Epidermal melanocyte (primary cell): Measurements from ENCODE around the gene RPTOR.
A peak's percentile ranks its signal among the peaks of the same experiment; 100 is the strongest.

ENCODE experiments used
- DNase-seq: peaks from one replicate; pipeline ENCODE4 v3.0.0; 2011; ENCODE audit warnings: low spot score; ENCODE audit not compliant: insufficient read length

The RPTOR gene

DNA sequence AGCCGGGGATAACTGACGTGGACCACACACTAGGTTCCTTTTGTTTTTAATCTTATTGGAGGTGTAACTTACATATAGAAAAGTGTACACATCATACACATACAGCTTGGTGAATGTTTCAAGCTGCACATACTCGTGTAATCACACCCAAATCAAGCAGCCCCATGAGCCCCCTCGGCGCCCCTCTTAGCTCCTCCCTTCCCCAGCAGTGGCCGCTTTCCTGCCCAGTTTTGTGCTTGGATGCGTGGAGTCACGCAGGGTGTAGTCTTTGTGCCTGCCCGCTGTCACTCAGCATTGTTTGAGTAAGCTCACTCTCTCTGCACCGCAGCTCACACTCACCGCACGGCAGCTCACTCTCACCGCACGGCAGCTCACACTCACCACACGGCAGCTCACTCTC, 295.3 kb downstream of the RPTOR start:
- no peak for DNase-seq

DNA sequence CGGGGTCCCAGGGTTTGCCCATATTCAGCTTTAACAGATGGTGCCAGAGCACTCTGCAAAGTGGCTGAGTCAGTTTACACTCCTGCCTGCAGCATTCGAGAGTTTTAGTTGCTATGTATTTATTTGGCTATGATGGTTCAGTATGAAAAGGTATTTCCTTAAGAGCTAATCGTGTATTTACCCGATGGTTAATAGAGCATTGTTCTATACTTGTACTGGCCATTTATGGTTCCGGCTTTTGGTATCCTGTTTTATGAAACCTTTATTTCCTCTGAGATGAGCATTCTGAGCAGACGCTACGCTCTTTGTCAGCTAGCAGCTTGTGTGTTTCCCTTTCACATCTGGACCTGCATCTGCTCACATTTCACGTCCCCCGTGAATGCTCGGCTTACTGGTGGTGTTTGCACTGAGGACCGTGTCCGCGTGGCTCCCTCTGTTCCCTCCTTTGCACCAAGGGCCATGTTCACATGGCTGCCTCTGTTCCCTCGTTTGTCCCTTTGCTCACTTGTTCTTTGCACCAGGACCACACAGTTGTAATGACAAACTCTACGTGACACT, 297.9 kb downstream of the RPTOR start:
- DNase-seq = no peak

DNA sequence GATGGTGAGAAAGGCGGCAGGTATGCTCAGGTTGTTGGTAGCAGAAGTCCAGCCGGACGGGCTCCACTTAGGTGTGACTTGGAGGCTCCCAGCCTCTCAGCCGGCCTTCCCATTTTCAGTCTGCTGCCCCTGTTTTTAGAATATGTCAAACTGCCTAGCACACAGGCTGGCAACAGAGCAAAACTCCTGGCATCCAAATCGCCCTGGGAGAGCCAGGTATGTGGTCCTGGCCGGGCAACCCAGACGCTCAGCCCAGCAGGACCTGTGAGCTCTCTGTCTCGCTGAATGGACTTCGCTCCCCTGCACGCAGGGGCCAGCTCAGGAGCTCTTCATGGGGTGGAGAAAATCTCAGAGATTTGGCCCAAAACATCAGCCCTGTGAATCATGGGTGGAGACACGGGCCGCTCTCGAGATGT, 299.1 kb downstream of the RPTOR start:
- no peak for DNase-seq

DNA sequence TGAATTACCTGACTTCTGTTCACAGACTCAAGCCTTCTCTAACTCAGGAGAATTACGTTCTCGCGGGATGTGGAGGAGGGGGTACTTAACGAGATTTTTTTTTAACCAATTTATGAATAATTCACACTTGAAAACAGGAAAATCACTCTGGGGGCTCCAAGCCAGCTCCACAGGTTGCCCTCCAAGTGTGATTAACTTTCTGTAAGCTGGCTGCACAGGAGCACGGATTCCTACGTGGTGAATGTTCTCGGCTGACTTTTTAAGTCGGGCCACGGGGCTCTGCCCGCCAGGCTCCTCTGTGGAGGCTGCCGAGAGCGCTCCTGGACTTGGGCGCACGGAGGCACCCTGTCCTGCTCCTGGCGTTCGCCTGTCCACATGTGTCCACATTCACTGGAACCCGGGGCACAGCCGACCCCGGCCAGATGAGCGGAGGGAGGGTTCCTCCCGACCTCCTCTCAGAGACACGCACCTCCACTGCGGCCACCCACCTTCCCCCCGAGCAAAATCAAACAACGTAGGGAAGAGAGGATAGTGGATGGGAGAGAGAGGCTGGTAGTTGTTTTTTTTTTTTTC, 299.9 kb downstream of the RPTOR start:
- DNase-seq = no peak

DNA sequence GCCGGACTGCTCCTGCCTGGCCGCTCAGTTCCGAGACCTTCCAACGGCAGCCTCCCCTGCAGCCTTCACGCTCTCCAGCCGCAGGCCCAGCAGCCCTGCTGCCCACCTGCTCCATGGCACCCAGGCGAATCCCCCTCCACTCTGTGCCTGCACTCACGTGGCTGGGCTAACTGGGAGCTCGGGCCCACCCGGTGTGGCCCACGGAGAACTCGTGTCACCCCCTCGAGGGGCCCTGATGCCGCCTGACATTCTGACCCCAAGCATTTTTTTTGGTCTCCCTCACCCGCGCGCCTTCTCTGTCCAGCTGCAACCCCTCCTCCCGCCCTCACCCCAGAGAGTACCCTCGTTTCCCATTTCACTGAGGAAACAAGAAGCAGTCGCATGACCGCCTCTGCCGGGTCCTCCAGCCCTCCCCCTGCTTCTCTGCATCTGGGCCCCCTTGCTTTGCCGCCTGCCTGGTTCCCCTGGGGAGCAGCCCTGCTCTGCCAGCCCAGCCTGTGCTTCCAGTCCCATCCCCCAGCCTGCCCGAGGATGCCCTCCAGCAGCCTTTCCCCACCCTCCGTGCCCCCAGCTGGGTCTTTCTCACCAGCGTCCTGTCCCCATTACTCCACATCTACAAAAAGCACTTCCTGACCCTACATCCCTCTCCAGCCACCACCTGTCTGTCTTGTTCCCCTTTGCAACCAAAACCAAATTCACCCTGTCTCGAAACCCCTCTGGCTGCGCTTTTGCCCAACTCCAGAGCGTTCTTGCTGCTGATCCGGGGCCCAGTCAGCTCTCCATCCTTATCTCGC, 300.6 kb downstream of the RPTOR start:
- DNase-seq = no peak

DNA sequence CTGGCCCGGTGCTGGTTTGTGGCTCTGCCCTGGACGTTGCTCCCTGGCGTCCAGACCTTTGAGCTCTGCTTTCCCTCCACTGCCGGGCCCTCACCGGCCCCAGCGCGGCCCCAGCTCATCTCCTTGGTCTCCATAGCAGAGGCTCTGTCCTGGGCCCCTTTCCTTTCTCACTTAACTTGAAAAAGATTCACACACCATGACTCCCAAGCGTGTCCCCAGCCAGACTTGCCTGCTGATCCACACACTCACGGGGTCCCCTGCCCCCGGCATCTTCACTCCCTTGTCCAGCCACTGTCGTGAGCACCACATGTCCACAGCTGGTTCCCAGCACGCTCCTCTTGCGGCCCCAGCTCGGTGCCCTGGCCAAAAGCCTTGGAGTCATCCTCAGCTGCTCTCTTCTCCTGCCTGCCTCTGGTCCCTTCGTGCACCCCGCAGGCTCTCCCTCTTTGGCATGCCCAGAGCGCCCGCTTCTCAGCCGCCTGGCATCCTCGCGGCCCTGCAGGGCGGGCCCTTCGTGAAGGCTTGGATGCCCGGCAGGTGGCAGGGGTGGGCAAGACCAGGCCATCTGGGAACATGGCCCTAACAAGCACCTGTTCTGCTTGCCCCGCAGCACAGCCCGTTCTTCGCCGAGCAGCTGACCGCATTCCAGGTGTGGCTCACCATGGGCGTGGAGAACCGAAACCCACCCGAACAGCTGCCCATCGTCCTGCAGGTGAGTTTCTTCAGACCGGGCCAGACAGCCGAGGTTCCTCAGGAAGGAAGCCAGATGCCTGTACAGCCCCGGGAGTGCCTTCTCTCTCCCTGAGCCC, 301.4 kb downstream of the RPTOR start:
- no peak for DNase-seq

DNA sequence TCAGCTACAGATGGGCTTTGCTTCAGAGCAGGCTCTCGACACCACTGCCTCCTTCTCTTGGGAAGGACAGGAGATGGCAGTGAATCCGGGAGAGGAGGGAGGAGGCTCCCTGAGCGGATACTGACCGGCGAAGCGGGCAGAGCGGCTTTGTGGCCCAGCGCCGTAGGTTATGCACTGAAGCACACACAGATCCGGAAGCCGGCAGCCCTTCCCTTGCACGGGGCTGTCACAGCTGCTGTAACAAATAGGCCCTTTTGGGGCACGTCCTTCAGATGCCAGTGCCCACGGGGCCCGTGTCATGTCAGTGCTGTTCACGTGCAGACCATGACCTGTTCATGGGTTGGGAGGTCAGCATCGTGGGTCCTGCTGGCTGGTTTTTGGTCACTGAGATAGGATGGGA, 302.3 kb downstream of the RPTOR start:
- no peak for DNase-seq

DNA sequence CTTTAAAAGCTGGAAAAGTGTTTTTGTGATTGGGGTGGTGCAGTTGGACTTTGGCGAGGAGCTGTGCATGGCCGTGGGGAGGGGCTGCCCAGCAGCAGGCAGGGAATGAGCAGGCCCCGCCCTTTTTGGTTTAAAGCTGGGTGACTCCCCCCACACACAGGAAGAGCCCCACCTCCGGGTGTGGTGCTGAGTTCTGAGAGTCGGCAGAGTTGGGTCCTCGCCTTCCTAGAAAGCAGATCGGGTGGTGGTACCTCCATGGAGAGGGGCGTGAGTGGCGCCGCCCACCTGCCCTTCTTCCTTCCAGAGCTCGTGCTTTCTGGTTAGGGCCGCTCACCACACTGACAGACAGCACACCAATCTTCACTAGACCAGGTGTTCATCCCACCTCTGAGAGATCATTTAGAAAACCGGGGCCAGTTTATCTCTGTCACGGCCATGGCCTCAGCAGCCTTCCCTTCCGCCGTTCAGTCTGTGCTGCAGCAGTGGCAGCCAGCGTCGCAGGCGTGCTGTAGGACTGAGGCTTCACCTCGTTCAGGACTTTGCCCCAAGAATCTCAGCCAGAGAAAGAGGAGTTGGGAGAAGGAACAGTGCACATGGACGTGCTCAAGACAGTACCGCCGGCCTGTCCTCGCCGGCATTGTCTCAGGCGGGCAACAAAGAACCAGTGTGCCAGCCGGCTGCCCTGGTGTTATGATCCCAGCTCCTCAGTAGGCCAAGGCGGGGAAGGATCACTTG, 303.0 kb downstream of the RPTOR start:
- DNase-seq = no peak

DNA sequence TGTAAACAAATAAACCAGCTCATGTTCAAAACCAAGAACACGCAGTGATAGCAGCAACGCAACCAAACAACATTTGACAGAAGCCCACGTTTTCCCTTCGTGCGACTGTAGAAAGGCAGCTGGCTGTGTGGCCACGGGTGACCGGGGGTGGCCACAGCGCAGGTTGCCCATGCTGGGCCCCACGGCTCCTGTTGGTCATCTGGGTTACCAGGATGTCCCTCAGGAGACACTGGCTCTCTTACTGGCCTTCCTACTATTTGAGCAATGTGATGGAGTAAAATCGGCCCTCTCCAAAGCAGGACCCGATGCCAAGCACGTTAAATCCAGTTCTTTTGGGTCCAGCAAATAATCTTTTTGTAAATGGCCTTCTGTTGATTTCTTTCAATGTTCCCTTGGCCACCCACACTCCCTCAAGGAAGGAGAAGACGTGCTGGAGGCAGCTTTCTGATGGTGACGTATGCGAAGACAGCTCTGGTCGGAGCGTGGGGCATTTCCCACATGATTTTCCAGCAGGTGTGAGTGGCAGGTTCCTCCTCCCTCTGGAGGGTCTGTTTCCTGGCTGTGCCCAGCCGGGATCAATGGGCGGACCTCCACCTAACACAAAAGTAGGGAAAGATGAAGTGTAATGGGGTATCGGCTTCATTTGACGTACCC, 303.9 kb downstream of the RPTOR start:
- no peak for DNase-seq

DNA sequence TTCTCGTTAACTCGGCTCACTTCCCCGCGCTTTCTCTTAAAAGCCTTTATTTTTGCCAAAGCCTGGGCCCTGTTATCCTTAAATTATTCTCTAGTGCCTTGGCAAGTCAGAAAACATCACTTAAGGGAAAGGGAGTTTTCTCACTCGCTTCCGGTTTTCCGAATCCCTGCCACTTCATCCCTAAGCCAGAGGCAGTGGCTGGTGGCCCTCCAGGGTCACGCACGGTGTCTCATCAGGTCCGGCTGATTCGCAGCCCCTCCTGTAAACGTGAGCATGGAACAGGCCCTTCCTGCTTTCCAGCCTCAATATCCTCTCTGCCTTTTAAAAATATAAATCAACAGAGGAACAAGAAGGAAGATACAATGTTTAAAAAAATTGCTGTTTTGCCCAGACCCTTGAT, 304.5 kb downstream of the RPTOR start:
- DNase-seq = no peak

DNA sequence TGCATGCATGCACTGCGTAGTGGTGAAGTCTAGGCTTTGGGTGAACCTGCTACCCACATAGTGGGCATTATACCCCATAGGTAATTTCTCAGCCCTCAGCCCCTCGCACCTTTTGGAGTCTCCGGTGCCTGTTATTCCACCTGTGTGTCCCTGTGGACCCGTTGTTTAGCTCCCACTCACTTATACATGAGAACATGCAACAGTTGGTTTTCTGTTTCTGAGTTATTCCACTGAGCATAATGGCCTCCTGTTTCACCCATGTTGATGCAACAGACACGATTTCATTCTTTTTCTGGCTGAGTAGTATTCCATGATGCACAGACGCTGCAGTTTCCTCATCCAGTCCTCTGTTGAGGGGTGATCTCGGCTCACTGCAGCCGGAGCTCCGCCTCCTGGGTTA, 305.5 kb downstream of the RPTOR start:
- DNase-seq = no peak

DNA sequence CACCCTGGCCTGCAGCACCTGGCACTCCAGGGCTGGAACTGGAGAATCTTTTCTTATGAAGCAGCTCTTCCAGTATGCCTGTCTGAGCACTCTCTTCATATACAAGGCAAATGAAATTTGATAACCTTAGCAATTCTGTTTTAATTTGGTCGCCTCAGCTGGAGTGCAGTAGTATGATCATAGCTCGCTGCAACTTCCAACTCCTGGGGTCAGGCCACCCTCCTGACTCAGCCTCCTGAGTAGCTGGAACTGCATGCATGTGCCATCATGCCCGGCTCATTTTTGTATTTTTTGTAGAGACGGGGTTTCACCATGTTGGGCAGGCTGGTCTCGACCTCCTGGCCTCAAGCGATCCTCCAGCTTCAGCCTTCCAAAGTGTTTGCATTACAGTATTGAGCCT, 306.2 kb downstream of the RPTOR start:
- no peak for DNase-seq

DNA sequence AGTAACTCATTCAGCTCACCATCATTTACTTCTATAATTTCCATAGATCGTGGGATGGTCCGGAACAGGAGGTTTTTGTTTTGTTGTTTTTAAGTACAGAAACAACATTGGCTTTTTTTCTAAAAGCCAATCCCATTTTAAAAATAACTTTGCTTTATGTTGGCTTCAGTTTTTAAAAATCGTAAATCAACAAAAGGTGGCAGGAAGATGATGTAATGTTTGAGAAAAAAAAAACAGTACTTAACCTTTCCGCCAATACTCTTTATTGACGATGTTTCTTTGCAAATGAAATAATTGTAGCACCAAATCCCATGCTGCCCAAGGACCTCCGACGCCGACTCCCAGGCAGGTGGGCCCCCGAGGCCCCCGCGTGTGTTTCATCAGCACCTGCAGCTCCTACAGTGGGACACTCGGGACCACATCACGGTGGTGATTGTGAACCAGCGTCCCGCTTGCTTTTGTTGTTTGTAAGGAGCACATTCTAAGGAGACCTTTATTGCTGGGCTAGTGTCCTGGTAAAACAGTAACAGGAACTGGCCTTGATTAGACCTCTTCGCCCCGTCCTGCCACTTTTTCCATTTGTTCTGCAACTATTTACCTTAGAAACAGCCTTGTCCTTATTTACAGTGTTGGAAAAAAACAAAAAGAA, 306.8 kb downstream of the RPTOR start:
- no peak for DNase-seq

DNA sequence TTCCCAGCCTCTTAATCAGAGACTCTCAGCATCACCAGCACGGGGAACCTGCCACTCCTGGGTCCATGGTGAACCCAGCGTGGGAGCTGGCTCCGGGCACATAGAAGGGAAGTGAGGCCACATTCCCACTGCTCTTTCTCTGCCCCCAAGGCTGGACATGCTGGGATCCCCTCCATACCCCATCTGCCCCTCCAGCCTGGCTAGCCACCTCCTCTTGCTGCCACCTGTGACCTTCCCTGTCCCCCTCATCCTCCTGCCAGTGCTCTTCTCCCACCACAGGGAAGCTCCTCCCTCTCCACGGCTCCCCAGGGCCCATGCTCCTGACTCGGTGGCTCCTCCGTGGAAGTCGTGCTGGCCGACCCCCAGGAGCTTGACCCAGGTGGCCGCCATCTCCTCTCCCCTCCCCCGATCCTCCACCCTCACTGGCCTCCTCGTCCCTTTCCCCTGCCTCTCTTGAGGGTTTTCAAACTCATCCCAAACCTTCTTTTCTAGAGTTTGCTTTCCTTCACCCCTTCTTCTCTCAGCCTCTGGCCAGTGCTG, 307.9 kb downstream of the RPTOR start:
- DNase-seq = no peak

DNA sequence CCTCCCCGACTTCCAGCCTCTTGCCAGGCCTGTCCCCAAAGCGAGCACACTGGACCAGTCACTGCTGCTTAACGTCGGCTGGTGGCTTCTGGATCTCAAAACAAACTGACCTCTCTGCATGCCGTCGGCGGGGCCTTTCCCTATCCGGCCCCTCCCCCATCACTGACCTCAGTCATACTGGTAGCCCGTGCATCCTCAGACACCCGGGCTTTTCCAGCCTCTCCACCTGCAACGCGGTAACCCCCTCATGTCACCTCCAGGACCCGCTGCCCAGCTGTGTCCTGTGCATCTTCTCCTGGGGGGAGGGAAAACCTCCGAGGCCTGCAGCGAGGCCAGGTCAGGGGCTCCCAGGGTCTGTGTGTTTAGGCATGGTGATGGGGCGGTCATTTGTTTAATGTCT, 308.4 kb downstream of the RPTOR start:
- no peak for DNase-seq

DNA sequence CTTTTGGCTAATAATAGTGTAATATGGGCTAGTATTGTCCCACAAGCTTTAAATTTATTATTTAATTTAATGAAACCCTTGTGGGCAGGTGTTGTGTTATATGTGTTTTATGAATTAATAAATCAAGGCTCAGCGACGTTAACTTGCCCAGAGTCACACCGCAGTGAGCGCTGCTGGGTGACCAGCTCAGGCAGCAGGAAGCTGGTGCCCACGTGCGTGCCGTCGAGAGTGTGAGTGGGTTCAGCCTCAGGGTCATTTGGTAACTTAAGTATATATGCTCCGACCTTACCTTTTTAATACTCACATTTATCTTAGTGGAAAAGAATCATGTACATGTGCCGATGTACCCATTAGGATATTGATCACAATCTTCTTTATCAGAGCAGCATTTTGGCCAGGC, 309.6 kb downstream of the RPTOR start:
- DNase-seq = no peak

DNA sequence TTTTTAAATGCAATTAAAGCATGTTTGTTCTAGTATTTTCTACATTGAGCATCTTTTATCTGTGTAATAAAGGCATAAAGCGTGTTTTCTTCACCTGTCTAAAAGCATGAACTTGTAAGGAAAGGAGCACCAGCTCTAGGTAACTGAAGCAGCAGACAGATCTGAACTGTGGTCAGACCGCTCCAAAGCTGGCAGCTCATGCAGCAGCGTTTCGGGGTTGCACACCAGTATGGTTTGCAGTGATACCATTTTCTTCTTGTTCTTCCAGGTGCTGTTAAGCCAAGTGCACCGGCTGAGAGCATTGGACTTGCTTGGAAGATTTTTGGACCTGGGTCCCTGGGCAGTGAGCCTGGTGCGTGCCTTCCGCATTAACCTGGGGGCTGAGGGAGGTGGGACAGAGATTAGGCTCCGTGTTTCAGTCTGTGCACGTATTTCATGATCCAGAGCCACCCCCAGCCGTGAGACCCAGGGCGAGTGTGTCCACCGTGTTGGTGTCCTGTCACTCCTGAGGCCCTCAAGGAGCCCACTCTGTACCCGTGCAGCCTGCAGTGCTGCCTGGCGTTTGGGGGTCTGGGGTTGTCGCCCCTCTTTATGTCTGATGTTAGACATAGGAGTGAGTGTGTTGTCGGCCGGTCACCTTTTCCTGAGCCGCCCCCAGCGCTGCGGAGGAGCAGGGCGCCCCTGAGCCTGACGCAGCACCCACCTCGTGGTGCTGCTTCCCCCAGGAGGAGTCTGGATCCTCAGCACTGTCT, 310.7 kb downstream of the RPTOR start:
- no peak for DNase-seq

DNA sequence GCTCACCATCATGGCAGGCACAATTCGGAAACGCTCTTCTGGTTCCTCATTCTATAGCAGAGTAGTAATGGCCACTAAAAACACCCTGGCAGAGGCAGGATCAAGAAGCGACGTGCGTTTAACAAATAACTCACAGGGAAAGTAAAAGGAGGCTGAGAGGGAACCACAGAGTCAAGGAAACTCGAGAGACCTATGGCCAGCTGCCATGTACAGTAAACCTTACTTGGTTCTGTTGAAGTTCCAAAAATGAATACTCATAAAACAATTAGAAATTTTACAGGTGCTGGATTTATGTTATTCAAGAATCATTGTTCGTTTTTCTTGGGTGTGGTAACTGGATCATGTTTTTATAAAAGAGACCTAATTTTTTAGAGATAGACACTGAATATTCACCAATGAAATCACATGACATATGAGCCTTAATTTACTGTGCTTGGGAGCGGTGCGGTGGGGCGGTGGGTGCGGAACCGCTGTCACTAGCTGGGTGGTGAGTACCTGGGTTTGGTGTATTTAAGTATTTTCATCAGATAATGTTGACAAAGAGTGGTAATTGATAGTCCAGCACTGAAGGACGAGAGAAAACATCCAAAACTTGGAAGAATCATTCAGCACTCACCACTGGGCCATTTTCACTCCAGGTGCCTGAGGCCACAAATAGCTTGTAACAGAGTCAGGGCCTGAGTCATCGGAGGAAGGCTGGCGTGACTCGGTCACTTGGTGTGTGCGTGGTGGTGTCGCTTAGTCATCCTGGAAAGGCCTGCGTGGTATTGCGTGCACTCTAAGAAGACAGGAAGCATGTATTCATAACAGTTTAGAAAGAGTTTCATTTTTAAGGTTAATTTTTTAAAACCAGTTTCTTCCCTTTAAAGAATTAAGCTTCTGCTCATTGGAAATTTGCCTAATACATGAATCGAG, 311.6 kb downstream of the RPTOR start:
- peak; percentile 79 for DNase-seq
